T follicular helper cell (primary cell): Measurements from ENCODE around the gene RDH11.
"Not testable (repeated sequence)": the region's sequence is repeated elsewhere in the genome, so short reads cannot be mapped to it uniquely, and the experiment has no call there.

Experiments
- DNase-seq: peaks from one replicate; pipeline ENCODE4 v3.0.0-alpha.2; 2020; ENCODE audit warnings: low read depth

RDH11 gene

DNA sequence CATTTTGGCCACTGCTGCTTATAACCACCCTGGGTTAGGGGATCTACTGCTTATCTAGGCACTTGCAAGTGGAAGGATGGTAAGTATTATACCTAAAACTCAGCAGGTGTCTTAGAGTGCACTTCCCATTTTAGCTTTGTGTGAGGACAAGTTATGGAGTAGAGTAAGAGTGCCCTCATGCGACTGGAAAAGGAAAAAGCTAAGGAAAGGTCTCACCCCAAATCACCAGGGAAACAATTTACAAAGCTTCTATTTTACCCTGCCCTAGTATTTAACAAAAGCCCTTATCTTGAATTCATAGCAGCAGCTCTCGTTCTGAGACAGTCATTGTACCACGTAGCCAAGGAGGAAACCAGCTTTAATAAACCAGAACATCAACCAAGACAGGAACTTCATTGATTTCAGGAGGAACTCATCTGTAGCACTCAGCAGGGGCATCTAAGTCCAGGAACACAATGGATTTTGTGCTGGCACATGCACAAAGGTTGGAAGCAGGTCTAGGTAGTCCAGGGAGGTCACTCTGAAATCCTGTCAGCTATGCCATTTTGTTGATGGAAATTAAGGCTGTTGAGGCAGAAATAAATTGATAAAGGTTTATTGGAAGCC, 9.0 kb upstream of the RDH11 start:
- DNase-seq: peak; percentile 9

DNA sequence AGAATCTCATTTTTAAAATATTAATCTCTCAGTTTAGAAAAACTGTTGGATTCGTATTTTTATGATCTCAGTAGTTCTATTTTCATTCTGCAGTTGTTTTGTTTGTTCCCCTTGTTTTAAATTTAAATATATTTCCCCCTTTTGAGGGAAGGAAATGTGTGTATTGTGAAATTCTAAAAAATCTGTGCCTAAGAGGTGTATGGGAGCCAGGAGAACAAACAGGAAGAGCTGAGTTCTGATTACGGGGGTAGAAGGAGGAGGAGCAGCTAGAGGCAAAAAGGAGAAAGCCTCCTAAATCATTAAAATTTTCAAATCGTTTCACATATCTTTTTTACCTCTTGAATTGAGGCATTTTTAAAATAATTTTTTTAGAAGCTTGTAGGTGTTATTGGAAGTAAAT, 8.4 kb upstream of the RDH11 start:
- DNase-seq: no peak

DNA sequence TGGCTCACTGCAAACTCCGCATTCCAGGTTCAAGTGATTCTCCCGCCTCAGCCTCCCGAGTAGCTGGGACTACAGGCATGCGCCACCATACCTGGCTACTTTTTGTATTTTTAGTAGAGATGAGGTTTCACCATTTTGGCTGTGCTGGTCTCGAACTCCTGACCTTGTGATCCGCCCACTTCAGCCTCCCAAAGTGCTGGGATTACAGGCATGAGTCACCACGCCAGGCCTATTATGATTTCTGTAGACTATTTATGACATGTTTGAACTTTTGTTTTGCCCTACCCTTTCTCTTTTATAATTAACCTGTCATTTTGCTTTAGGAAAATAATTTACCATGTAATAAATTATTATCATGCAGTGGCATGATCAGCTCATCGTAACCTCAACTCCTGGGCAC, 5.9 kb upstream of the RDH11 start, which contains the start of gene RDH12:
TSS of gene RDH12 (plus strand) at position 395 of the 400 bp plus-strand sequence. CDS start 20,757 bp downstream, outside the sequence.
- not testable (repeated sequence) for DNase-seq

DNA sequence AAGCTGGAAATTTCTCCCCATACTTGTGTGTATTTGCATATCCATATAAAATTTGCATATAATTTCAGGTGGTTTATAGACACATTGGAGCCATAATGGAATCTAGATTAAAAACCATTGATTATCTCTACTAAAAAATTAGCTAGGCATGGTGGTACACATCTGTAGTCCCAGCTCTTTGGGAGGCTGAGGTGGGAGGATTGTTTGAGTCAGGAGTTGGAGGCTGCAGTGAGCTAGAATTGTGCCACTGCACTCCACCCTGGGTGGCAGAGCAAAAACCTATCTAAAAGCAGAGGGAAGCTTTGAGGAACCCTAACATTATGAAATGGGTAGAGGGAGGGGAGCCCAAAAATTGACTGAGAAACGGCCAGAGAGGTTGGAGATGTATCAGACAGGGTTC, 2.6 kb upstream of the RDH11 start:
- DNase-seq: no peak

DNA sequence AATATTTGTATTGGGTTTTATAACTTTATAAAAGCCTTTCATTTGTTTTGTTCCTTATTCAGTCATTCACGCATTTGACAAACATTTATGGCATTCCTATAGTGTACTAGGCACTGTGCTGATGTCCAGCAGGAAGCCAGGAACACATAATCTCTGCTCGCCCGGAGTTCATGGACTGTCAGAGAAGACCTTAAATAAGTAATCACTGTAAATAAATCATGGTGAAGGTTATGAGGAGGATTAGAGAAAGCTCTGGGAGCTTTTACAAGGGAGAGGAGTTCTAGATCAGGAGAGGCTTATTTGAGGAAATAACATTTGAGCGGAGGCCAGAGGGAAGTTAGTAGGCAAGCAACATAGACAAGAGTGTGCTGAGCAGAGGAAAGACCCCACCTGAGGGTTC, 1.4 kb upstream of the RDH11 start:
- no peak for DNase-seq

DNA sequence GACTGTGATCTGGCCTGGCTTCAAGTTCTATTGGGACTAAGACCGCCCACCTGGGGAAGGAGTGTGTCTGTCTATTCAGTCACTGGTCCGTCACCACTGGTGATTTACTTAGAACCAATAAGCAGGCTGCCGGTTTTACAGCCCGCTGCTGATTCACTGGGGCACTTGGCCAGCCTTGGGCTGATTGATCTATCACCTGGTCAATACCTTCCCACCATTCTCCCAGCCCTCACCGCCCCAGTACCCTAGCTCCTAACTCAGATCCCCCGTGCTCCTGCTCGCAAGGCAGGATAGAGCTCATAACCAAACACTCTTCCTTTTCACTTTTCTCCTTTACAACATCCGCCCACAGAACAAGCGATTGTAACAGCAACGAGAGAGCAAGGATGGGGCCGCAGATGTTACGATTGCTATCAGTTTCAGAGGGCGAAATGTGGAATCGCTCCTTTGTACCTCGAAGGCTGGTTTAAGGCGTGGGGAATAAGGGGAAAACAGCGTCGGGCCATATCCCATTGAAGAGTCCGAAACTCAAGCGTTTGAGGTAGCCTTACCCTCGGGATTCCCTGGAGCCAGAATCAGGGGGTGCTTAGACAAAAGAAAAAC, 672 bp downstream of the RDH11 start:
- peak; percentile 41 for DNase-seq

DNA sequence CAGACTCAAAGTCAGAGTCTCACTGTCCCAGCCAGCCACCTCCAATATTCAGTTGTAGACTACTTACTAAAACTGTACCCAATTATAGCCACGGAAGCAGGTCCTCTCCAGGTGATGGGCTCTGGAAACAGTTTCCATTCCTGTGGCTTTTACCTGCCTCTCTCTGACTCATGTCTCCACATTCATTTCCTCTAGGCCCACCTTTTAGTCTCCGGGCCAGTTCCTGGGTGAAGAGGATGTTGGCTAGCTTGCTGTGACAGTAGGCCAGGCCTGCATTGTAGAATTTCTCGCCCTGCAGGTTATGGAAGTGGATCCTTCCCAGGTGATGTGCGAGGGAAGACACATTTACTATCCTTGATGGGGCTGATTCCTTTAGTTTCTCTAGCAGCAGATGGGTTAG, 5.6 kb downstream of the RDH11 start:
- DNase-seq: no peak

DNA sequence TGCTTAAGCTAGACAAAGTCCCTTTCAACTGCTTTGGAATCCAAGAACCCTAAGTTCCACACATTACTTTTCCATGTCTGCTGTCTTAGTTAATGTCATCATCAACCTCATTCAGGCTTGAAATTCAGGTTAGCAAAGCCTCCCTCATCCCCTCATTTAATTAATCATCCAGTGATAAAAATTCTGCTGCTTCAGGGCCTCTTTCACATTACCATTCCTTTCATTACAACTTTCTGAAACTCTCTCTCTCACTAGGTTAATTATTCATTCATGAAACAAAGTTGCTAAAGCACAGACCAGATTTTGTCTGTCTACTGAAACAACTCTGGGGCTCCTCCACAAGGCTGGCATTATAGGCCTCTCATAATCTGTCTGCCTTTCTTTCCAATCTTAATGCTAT, 11.7 kb downstream of the RDH11 start:
- DNase-seq: no peak

DNA sequence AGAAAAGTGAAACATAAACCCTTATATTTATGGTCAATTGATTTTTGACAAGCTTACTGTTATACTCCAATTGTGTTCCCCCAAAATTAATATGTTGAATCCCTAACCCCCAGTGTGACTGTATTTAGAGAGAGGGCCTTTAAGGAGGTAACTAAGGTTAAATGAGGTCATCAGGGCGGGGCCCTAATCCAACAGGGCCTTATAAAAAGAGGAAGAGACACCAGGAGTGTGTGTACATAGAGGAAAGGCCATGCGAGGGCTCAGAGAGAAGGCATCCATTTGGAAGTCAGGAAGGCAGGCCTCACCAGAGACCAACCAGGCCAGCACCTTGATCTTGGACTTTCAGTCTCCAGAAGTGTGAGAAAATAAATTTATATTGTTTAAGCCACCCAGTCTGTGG, 14.6 kb downstream of the RDH11 start:
- no peak for DNase-seq

DNA sequence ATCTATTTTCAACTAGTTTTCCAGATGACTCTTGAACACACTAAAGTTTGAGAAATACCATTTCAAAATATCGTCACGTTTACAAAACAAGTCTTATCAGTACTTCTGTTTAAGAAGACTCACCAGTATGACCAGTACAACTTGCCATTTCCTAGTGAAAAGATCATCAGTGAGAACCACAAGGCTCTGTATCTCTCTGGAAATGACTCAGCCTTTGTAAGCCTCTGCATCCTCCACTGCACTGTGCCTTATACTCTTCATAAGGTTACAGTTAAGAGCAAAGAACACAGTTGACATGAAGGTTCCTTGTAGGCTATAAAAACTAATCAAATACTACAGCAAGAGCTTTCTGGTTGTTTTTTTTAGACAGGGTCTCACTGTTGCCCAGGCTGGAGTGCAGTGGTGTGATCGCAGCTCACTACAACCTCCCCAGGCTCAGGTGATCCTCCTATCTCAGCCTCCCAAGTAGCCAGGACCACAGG, 15.4 kb downstream of the RDH11 start:
- DNase-seq: no peak

DNA sequence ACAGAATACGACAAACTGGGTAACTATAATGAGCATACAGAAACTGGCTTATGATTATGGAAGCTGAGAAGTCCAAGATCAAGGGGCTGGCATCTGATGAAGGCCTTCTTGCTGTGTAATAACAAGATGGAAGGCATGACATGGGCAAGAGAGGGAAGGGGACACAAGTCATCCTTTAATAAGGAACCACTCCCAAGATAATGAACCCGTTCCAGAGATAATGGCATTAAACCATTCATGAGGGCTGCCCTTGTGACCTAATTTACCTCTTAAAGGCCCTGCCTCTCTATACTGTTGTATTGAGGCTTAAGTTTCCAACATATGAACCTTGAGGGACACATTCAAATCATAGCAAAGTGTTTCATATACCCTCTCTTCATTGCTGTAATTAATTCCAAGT, 16.6 kb downstream of the RDH11 start:
- no peak for DNase-seq

DNA sequence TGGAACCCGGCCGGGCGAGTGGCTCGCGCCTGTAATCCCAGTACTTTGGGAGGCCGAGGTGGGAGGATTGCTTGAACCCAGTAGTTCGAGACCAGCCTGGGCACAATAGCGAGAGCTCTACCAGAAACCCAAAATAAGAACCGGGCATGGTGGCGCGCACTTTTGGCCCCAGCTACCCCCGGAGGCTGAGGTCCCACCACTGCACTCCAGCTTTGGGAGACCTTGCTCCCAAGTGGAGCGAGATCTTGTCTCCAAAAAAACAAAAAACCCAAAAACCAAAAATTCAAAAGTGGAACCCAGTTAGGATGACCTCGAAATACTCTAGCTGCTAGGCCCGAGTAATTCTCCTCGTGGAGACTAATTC, 20.4 kb downstream of the RDH11 start:
- DNase-seq: no peak

DNA sequence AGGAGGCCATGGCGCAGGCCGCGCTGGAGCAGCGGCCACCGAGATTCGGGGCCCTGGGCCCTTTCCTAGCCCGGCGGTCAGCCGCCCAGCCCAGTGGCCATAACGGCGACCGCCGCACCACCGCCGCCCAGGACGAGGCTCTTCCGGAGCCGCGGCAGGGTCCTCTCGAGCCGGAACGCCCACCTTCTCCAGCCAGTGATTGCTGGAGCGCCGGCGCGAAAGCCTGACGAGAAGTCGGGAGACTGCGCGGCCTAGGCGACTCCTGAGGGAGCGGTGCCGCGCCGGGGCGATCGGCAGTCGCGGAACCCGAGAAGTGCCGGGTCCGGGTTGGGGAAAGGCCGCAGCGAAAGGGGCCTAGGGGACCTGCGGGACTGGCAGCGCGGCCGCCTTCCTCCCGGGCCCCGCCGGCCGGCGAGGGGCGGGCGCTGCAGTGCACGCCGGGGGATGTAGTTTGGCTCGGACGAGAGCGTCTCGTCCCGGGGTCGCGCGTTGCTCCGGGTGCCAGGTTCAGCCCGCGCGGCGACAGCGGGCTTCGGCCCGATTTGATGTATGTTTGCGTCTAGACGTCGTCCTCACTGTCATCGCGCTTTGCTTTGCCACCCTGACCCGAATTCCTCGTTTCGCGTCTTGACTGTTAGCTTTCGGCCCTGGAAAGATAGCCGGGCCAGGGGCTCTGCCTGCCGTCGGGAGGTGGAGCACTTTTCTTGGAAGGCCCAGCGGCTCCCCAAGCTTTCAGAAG, 20.9 kb downstream of the RDH11 start, which contains the start of gene VTI1B:
TSS of gene VTI1B (minus strand) at position 153 of the 739 bp plus-strand sequence. CDS start at position 10, 143 bp downstream.
- DNase-seq: peak; percentile 68

DNA sequence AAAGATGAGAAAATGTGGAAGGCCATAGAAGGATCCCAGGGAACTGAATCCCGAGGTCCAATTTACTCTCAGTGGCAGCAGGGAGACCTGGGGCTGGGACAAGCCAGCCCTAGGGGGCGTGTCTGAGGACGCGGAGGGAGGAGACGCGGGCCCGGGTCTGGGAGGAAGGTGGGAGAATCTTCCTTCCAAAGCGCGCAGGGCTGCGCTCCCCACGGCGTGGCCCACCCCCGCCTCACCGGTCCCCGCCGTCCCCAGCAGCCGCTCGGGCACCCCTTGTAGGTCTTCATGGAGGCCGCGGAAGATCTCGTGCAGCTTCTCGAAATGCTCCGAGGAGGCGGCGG, 21.5 kb downstream of the RDH11 start:
- peak; percentile 48 for DNase-seq

DNA sequence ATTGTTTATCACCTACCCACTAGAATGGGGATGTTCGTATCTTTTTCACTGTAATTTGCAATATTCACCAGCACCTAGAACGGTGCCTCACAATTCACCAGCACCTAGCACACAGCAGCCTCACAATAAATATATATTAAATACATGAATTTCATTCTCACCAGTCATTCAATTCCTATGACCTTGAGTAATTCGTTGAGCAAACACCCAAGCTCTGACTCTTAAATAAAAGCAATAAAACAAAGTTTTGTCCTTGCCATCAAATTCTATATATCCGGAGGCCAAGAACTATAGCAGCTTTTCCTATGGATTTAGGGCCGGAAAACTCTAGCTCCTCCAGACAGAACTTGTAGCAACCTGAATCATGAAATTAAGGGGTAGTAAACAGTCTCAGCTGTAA, 22.1 kb downstream of the RDH11 start:
- no peak for DNase-seq

DNA sequence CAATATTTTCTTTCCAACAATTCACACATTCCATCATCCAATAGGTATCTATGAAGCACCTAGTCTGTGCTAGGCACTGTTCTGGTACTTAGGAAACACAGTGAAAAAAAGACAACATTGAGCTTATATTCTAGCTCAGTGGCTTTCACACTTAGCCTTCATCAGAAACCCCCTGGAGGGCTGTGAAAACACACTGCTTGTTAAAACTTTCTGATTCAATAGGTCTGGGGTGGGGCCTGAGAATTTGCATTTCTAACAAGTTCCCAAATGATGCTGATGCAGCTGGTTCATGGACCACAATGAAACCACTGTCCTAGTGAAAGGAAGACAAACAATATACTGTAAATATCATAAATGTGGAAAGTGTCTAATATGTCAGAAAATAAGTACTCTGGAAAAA, 27.0 kb downstream of the RDH11 start:
- no peak for DNase-seq

DNA sequence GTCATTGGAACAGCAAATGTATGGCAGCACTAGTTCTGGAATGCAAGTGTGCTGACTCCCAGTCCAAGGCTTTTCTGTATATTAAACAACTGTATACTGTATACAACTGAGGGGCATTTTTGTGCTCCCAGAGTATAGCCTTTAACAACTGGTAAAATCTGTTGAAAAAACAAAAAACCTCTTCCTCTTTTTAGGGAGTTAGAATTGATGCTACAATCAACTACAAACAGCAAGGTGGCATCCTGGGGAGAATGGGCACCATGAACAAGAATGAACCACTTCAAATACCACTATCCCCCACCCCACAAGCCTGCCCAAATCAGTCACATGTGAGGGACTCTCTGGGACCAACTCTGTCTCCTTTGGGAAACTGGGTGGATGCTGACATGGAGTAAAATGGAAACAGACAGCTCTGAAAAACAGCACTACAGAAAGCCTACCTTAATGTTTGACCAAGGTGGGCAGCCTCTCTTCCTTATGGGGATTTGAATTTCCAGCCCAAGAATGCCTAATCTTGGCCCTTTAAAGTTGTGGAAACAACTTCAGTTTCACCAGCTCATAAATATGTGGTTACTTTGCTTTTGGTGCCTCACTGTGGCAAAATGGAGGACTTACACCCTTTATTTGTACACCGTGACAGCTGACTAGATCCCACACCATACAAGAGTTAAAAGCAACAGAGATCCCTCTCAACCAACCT, 28.7 kb downstream of the RDH11 start:
- DNase-seq: peak; percentile 14

DNA sequence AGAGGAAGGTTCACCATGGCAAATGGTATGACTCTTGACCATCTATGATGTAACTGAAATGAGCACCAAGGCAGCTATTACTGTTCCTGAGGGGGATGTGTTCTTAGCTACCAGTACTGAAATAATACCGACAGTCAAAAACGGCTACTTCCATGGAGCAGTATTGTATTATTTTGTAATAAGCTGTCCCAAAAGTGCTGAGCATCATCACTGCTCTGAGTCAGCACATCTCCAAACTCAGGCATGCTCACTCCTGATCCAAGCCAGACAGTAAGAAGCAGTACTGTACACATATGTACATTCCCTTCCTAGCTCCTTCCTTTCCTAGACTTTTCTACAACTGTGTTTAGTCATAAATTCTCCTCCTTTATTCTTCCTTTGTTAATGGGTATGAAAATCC, 29.7 kb downstream of the RDH11 start:
- no peak for DNase-seq

DNA sequence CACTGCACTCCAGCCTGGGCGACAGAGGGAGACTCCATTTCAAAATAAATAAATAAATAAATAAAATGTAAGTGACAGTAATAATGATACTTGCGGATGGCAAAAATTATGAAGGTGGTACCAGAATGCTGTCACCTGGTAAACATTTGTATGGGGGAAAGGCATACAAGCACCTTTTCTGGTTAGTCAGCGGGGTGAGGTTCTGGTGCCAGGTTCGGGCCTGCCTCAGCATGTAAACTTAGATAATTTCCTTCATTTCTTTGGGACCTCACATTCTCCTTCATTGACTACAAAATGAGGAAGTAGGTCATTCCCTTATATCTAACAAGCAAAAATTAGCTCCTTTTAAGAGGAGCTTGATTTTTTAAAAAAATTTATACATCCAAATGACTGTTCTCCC, 31.9 kb downstream of the RDH11 start:
- DNase-seq: no peak

DNA sequence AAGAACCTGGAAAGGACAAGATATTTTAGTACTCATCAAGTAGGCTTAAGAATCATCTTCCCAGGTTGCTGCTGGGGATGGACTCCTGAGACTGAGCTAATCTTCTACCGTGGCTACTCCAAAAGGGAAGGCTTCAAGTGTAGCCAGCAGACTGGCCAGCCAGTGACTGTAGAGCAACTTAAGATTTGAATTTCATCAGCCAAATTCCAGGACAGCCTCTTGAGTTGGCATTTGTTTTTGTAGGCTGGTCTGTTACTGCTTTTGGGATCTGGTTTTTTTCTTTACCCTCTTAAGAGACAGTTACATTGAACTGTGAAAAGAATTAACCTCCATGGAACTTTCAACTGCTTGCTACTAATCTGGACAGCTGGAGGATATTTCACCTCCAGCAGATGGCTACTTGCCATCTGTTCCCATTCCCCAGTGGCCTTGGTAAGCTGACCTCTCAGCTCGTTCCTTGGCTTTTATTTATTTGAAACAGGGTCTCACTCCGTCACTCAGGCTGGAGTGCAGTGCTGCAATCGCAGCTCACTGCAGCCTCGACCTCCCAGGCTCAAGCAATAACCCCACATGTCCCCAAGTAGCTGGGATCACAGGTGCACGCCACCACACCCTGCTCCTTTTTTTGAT, 41.8 kb downstream of the RDH11 start:
- no peak for DNase-seq

DNA sequence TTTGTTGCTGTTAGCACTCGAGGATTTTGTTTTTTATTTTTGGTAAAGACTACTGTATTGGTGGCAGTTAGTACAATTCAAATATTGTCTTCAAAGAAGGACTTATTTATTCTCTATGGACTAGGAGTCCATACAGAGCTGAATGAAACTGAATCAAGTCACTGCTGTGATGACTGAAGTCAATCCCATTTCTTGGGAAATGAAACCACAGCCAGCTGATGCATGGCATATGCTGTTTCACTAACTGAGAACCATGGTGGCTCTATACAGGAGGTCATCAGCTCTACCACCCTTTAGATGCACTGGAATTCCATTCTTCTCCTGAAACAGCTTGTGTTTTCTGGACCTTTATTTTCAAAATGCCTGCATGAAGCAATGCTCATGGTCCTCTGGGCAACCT, 43.4 kb downstream of the RDH11 start:
- DNase-seq: no peak

DNA sequence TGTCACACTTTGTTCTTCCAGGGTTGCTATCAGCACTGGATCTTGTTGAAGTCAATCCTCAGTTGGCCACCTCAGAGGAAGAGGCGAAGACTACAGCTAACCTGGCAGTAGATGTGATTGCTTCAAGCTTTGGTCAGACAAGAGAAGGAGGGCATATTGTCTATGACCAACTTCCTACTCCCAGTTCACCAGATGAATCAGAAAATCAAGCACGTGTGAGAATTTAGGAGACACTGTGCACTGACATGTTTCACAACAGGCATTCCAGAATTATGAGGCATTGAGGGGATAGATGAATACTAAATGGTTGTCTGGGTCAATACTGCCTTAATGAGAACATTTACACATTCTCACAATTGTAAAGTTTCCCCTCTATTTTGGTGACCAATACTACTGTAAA, 44.9 kb downstream of the RDH11 start:
- DNase-seq: no peak
